ENCODE results near the gene PHLPP2. TPM values are rescaled to one million over a fixed set of nuclear protein-coding genes. Genes with fewer than 3 reads are reported as not detected.

Gene PHLPP2
- total RNA-seq, 4 donors from 2014 or later = 7.4 to 21.5 (median 17.4) TPM

DNA sequence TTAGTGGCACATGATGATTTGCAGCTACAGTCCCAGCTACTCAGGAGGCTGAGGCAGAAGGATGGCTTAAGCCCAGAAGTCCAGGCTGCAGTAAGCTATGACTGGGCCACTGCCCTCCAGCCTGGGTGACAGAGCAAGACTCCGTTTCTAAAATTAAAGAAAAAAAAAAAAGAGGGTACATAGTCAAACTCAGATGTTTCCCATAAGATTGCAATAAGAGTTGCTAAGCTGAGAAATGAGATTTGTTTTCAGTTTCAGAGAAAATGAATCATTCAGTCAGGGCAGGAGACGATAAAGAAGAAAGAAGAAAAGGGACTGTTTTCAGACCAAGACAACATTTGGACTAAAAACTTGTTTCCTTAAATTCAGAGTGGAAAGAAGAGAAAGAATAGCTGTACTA, 30.2 kb upstream of the PHLPP2 start:
- DNase-seq (ENCODE audit: low spot score) (no peak), ATAC-seq (ENCODE audit: low FRiP score) (no peak)
- TF ChIP-seq, protein P1, sequence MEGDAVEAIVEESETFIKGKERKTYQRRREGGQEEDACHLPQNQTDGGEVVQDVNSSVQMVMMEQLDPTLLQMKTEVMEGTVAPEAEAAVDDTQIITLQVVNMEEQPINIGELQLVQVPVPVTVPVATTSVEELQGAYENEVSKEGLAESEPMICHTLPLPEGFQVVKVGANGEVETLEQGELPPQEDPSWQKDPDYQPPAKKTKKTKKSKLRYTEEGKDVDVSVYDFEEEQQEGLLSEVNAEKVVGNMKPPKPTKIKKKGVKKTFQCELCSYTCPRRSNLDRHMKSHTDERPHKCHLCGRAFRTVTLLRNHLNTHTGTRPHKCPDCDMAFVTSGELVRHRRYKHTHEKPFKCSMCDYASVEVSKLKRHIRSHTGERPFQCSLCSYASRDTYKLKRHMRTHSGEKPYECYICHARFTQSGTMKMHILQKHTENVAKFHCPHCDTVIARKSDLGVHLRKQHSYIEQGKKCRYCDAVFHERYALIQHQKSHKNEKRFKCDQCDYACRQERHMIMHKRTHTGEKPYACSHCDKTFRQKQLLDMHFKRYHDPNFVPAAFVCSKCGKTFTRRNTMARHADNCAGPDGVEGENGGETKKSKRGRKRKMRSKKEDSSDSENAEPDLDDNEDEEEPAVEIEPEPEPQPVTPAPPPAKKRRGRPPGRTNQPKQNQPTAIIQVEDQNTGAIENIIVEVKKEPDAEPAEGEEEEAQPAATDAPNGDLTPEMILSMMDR (IDR thresholded peaks at IDR 0.05) = no peak

- ATAC-seq (ENCODE audit: low FRiP score) (no peak), DNase-seq (ENCODE audit: low spot score) (no peak)
- TF ChIP-seq, protein P1 (IDR thresholded peaks at IDR 0.05) = no peak
Observed at GRCh38 chr16:71754108-71754507, 29.6 kb upstream of the PHLPP2 start.

DNA sequence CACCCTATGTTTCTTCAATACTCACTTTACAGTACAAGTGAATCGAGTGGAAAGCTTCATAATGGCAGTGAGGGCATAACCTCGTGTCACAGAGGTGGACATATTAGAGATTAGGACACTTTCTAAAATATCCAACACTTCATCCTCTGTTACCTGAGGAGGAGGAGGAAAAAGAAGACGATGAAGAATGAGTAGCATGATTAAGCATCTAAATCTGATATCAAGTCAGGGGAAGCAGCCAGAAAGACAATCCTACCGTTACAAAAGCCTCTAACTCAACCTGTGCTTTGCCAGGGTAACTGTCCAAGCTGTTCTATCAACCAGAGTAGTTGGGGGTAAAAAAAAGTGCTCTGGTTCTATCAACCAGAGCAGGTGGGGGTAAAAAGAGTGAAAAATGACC, 23.7 kb upstream of the PHLPP2 start:
- ATAC-seq (ENCODE audit: low FRiP score) (no peak), DNase-seq (ENCODE audit: low spot score) (no peak)
- TF ChIP-seq, protein P1 (IDR thresholded peaks at IDR 0.05) = no peak

DNA sequence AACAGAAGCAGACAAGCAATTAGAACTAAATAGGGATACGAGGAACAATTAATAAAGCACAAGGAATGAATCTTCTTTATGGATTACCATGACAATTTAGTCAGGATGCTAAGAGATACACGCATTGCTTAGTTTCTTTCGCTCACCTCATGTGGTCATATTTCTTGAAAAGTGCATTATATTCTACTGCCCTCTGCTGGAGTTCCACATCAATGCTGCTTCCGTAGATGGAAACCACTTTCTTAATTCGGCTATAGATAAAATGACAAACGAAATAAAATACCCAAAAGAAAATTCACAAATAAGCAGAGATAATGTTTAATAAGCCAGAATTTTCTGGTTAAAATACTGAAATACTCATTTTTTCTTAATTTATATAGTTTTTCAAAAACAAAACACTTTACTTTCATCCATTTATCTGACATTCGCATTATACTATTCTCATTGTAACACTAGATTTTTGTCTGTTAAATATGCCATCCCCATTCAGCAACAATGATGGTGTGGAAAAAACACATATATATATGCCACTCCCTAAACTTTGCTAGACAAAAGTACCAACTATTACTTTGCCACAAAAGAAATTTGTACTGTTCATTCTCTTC, 22.0 kb upstream of the PHLPP2 start:
- TF ChIP-seq, protein P1 (IDR thresholded peaks at IDR 0.05) = no peak
- ATAC-seq (ENCODE audit: low FRiP score) (no peak), DNase-seq (ENCODE audit: low spot score) (no peak)

DNA sequence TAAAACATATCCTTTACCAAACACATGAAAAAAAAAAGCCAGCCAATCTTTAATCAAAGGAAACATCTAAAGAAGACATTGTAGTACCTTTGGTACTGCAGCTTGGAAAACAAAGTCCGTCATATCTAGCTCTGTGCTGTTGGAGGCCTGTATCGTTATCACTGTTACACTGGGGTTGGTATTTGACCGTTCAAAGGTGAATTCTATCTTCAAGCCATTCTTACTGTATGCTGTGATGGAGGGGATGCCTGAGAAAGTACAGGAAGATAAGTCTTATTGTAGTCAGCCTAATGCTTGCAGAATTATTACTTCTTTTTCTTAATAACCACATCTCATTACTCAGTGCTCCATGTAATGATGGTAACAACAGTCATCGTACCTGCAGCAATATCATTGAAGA, 14.4 kb upstream of the PHLPP2 start:
- no peak for DNase-seq (ENCODE audit: low spot score)
- no peak for ATAC-seq (ENCODE audit: low FRiP score)
- TF ChIP-seq, protein P1 (IDR thresholded peaks at IDR 0.05) = no peak

GRCh38 chr16:71737501-71737900, 13.0 kb upstream of the PHLPP2 start:
- no peak for ATAC-seq (ENCODE audit: low FRiP score)
- TF ChIP-seq, protein P1 (IDR thresholded peaks at IDR 0.05) = no peak
- no peak for DNase-seq (ENCODE audit: low spot score)

DNA sequence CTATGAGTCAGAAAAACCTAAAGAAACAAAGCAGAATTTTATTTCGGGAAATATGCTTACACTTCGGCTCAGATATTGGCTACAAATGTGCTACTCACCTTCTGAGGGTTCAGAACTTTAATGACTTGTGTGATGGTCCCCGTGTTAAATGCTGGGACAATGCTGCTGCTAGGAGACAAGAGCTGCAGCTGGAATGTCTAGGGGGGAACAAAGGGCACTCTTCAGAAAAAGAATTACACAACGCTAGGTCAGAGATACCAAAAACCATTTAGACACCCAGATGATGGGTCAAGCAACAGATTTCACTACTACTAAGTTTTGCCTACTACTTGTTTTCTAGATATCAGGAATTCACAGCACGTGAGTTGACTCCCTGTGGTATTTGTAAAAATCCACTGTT, 10.0 kb upstream of the PHLPP2 start:
- DNase-seq (ENCODE audit: low spot score) = no peak
- TF ChIP-seq, protein P1 (IDR thresholded peaks at IDR 0.05) = no peak
- no peak for ATAC-seq (ENCODE audit: low FRiP score)
